SK-N-SH (cell line): Measurements from ENCODE around the gene FOXF1.

Experiments
- CTCF ChIP-seq: fragments of 200-600 bp; sonication (generic); IDR thresholded peaks from 2 replicates; pipeline ENCODE4 v1.6.1; 2017; ENCODE audit warnings: antibody characterized with exemption, mild to moderate bottlenecking, moderate library complexity
- EZH2phosphoT487 ChIP-seq: fragments of 200-600 bp; sonication (generic); IDR thresholded peaks from 2 replicates; pipeline ENCODE4 v1.6.1; 2017; ENCODE audit warnings: low read depth, mixed run types, mild to moderate bottlenecking, antibody characterized with exemption, moderate library complexity, borderline replicate concordance
- JUND ChIP-seq: IDR thresholded peaks from 2 replicates; pipeline ENCODE4 v1.4.0; 2012
- PBX3 ChIP-seq: IDR thresholded peaks from 2 replicates; pipeline ENCODE4; 2012
- POLR2AphosphoS5 ChIP-seq: IDR thresholded peaks from 2 replicates; pipeline ENCODE4 v1.6.1; 2012; ENCODE audit warnings: low read depth, low read length
- RAD21 ChIP-seq: IDR thresholded peaks from 2 replicates; pipeline ENCODE4 v1.6.1; 2012; ENCODE audit warnings: mild to moderate bottlenecking, low read length
- USF2 ChIP-seq: fragments of 150-350 bp; IDR thresholded peaks from 2 replicates; pipeline ENCODE4 v1.6.1; 2017; ENCODE audit warnings: antibody characterized with exemption, low read length, low read depth, borderline replicate concordance
- YY1 ChIP-seq: IDR thresholded peaks from 2 replicates; pipeline ENCODE4 v1.4.0; 2012; ENCODE audit warnings: low read depth, mild to moderate bottlenecking

- TF ChIP-seq PBX3 = no peak
- TF ChIP-seq CTCF = no peak
- TF ChIP-seq JUND = no peak
- no peak for TF ChIP-seq RAD21
- no peak for TF ChIP-seq YY1
- TF ChIP-seq USF2 = no peak
- TF ChIP-seq POLR2AphosphoS5 = no peak
- no peak for TF ChIP-seq EZH2phosphoT487
Observed at GRCh38 chr16:86496262-86496928, 13.9 kb upstream of the FOXF1 start.
